Measurements from ENCODE around the gene ATG2A.

The ATG2A gene

GRCh38 chr11:64905516-64906313 is 11.3 kb downstream of the ATG2A start:
- in situ Hi-C loops (cut with MboI; ENCODE audit: low sequenced_read_pairs), result no loop called here

GRCh38 chr11:64903291-64903833 is 13.6 kb downstream of the ATG2A start:
- in situ Hi-C loops (cut with MboI; ENCODE audit: low sequenced_read_pairs), result no loop called here

- in situ Hi-C loops (cut with MboI; ENCODE audit: low sequenced_read_pairs), result no loop called here
Observed at GRCh38 chr11:64902102-64902900, 14.7 kb downstream of the ATG2A start.

GRCh38 chr11:64900774-64901173 is 16.2 kb downstream of the ATG2A start:
- in situ Hi-C loops (cut with MboI; ENCODE audit: low sequenced_read_pairs), result no loop called here

- in situ Hi-C loops (cut with MboI; ENCODE audit: low sequenced_read_pairs), result no loop called here
Observed at GRCh38 chr11:64900263-64900678, 16.7 kb downstream of the ATG2A start.

DNA sequence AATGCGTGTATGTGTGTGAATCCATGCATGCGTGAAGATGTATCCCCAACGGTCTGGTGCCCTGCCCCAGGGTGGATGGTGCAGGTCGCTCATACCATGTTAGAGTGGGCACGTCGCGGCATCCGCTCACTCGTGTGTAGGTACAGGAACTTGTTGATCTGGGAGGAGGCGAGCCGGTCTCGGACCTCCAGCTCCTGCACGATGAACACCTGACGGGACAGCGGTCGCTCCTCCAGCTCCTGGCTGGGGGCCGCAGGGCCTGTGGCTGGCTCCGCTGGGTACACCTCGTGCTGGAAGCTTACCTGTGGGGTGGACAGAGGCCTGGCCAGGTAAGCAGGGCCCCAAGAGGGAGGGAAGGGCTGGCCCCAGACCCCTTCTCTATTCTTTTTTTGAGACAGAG is 18.5 kb downstream of the ATG2A start:
- in situ Hi-C loops (cut with MboI; ENCODE audit: low sequenced_read_pairs), result no loop called here

DNA sequence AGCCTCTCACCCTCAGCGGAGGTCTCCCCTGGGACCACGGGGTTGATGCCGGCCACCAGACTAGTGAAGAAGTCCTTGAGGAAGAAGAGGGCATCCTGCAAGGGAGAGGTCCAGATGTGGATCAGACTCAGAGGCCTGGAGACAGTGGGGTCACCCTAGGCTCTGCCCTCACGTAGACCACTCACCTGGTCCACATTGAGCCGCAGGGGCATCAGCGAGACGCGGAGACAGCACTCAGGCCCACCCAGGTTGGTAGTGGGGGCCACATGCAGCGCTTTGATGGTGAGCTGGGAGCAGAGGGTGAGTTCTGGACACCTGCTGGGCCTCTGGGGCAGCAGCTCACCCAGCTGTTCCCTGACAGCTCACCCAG is 18.9 kb downstream of the ATG2A start:
- in situ Hi-C loops (cut with MboI; ENCODE audit: low sequenced_read_pairs), result no loop called here

DNA sequence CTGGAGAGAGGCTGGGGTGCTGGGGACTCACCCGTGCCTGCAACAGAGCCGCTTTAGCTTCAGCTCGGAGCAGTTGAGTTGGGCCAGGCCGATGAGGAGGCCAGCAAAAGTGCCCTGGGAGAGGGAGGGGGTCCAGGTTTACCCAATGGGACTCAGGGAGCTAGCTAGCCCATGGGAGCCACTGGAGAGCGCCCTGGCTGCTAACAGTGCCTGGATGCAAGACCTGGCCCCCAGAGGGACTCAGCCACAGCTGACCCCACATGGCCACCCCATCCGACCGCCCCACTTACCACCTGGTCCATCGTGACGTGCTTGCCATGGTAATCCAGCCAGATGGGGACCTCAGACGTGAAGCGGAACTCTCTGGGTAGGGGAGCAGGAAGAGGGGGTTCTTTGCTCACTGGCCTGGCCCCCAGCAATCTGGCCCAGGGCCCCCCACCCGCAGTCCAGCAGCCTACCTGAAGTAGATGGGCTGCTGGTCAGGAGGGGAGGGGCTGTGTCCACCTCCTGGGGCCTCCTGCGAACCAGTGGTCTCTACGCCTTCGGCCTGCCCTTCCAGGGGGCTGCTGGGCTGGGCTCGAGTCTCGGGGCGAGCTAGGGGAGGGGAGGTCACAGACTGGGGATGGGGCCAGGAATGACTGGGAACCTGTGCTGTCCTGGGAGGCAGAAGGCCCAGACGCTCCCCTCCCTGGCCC is 19.5 kb downstream of the ATG2A start:
- in situ Hi-C loops (cut with MboI; ENCODE audit: low sequenced_read_pairs), result no loop called here

DNA sequence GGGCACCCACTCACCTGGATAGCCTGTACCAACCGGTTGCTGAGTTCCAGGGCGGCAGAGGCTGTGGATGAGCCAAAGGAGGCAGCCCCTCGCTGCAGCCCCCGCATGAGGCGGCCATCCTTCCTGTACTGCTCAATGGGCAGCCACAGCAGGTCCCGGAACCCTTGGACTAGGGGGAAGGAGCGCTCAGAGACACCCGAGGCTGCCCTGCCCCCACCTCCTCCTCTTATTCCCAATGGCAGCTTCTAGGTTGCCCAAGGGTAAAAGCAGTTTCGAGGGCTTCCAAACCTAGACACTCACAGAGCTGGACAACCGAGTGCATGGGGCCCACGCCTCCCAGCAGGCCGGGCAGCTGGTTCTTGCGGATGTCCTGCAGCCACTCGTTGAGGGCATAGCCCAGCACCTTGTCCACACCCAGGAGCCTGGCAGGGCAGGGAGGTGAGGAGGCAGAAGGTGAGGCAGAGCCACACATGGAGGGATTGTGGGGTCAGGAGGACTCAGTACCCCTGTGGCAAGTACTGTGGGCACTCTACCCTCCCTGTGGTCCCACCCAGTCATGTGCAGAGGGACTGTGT is 20.5 kb downstream of the ATG2A start:
- in situ Hi-C loops (cut with MboI; ENCODE audit: low sequenced_read_pairs), result no loop called here

DNA sequence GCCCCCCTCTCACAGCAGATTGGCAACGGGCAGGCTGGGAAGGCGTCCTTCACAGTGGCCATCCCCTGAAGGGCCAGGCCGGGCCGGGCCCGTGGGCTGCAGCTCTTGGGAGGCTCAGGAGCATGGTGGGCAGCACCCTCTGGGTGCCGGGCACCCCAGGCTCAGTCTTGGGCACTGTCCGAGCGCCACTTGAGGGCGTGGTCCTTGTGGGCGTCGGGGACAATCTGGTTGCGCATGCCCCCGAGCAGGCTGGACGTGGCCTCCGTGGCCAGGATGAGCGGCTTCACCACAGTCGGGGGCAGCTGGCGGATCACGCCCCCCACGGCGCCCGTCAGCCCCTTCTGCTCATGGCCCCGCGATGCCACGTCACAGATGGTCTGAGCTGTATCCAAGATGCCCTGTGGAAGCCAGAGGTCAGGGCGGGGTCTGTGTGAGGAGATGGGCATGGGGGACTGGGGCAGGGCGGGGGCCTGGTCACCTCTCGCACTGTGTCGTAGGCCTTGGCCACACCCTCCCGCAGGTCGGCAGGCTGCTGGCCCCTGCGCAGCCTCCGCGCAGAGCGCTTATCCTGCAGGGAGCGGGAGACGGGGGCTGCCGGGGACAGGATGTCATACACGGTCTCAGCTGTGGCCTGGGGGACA is 22.1 kb downstream of the ATG2A start:
- in situ Hi-C loops (cut with MboI; ENCODE audit: low sequenced_read_pairs), result loop anchor here (5.0 kb wide), 1 partner anchor 48 kb away; no protein-coding TSS in a partner anchor

DNA sequence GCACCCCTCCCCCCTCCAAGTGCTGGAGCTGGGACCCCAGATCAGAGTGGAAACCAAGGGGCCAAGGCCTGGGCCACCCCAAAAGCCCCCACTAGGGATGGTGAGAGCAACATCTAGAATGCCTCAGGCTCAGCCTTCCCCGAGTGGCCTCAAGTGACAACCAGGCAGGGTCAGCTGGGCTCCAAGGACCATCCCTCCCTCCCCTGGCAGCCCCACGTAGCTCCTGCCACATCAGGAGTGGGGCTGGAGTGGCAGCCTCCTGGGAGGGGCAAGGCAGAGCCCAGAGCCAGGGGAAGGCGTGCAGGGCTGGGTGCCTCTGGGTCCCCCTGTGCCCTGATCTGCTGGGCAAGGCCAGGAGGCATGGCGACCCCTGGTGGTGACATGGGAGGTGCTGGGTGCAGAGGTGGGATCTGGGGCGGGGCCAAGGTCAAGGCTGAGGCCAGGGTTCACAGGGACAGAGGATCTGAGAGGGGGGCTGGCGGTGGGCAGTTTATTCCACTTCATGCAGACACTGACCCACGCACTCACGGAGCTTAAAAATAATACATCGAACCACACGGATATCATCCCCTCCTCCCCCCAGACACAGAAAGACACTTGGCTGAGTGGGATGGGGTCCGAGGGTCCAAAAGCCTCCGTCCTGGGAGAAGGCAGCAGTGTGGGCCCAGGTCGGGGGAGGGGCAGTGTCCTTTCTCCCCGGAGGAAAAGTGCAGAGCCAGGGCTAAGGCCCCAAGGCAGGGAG is 22.8 kb downstream of the ATG2A start:
- in situ Hi-C loops (cut with MboI; ENCODE audit: low sequenced_read_pairs), result loop anchor here (5.0 kb wide), 1 partner anchor 47 kb away; no protein-coding TSS in a partner anchor

DNA sequence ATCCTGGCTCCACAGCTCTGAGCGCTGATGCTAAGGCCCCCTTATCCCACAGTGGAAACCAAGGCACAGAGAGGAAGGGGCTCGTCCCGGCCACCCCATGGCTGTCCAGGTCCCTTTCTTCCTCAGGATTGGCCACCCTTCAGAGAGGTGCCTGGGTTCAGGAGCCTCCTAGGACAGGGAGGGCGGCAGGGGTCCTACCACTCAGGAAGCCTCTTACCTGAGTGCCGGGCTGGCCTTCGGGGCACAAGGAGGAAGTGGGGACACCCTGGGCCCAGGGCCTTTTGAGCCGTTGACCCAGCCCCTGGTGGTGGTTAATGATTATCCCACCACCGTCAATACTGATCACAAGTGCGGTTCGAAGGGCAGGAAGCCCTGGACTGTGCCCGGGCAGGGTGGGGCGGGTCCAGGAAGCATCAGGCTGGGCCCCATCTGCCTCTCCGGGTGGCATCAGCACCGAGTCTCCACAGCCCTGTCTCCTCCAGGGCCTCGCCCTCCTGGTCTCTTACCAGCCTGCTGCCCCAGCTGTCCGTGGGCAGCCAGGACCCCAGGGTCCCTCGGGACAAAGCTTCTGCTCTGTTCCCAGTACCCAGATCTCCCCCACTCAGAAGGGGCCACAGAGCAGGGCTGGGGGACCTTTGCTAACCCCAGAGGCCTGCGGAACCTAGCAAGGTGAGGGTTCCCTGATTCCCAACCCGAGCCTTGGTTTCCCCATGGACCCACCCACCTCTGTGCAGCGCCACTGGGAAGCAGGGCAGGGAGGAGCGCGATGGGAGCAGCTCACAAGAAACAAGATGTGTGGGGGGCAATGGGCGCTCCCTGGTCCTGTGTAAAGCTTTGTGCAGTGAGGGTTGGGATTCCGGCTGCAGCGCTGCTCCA is 23.6 kb downstream of the ATG2A start:
- in situ Hi-C loops (cut with MboI; ENCODE audit: low sequenced_read_pairs), result loop anchor here (5.0 kb wide), 1 partner anchor 46 kb away; no protein-coding TSS in a partner anchor

GRCh38 chr11:64892838-64893193 is 24.2 kb downstream of the ATG2A start:
- in situ Hi-C loops (cut with MboI; ENCODE audit: low sequenced_read_pairs), result loop anchor here (5.0 kb wide), 1 partner anchor 46 kb away; no protein-coding TSS in a partner anchor

DNA sequence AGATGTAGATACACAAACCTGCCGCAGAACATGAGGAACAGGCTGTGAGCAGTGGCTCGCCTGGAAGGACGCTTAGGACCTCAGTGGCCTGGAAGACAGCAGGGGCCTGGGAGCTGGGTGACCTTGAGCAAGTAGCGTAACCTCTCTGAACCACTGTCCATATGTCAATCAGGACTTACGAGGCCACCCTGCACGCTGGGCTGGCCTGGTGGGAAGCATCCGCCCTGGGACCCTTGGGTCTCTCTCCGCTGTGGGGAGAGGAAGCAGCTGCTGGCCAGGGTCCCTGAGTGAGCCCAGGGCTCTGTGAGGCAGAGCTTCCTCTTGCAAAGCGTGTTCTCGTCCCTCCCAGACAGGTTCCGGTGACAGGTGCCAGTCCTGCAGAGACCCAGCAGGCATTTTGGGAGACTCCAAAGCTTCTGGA is 24.6 kb downstream of the ATG2A start:
- in situ Hi-C loops (cut with MboI; ENCODE audit: low sequenced_read_pairs), result loop anchor here (5.0 kb wide), 1 partner anchor 45 kb away; no protein-coding TSS in a partner anchor

DNA sequence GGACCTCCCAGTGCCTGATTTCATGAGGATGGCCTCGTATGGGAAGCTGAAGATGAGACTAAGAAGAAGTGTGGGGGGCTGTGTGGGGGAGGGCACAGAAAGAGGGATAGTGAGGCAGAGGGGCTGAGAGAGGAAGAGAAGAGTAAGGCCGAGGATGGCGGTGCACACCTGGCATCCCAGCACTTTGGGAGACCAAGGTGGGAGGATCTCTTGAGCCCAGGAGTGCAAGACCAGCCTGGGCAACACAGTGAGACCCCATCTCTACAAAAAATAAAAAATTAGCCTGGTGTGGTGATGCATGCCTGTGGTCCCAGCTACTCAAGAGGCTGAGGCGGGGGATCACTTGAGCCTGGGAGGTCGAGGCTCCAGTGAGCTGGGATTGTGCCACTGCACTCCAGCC is 25.1 kb downstream of the ATG2A start:
- in situ Hi-C loops (cut with MboI; ENCODE audit: low sequenced_read_pairs), result loop anchor here (5.0 kb wide), 1 partner anchor 45 kb away; no protein-coding TSS in a partner anchor

DNA sequence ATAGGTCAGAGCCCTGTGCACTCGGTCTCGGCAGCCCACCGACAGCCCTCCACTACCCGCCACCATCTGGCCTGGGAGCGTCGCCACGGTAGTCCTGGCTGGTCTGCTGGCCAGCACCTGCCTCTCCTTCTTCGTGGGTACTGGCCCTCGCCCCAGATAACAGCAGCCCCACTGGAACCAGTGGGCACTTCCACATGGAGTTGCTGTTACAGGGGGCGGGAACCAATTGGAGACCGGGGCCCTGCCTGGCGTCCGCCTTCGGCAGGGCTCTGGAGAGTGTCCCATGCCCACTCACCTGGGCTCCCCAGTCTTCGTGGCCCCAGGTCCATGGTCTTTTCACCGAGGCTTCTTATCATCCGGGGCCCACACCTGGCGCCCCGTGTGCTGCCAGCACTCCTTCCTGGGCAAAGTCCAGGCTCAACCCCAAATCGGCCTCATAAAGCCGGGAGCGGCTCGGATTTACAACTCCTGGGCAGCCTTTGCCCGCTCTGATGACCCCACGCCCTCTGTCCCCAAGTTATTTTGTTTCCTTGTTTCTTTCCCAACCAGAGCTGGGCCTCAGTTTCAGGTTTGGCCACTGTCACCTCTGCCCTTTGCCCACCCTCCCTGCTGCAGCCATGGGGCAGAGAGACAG is 25.7 kb downstream of the ATG2A start:
- in situ Hi-C loops (cut with MboI; ENCODE audit: low sequenced_read_pairs), result loop anchor here (5.0 kb wide), 1 partner anchor 44 kb away; no protein-coding TSS in a partner anchor

GRCh38 chr11:64890522-64890939 is 26.5 kb downstream of the ATG2A start:
- in situ Hi-C loops (cut with MboI; ENCODE audit: low sequenced_read_pairs), result loop anchor here (5.0 kb wide), 1 partner anchor 43 kb away; no protein-coding TSS in a partner anchor
